ENCODE results near the gene SBF1.
"Not testable (repeated sequence)": the region's sequence is repeated elsewhere in the genome, so short reads cannot be mapped to it uniquely, and the experiment has no call there.

The SBF1 gene, protein sequence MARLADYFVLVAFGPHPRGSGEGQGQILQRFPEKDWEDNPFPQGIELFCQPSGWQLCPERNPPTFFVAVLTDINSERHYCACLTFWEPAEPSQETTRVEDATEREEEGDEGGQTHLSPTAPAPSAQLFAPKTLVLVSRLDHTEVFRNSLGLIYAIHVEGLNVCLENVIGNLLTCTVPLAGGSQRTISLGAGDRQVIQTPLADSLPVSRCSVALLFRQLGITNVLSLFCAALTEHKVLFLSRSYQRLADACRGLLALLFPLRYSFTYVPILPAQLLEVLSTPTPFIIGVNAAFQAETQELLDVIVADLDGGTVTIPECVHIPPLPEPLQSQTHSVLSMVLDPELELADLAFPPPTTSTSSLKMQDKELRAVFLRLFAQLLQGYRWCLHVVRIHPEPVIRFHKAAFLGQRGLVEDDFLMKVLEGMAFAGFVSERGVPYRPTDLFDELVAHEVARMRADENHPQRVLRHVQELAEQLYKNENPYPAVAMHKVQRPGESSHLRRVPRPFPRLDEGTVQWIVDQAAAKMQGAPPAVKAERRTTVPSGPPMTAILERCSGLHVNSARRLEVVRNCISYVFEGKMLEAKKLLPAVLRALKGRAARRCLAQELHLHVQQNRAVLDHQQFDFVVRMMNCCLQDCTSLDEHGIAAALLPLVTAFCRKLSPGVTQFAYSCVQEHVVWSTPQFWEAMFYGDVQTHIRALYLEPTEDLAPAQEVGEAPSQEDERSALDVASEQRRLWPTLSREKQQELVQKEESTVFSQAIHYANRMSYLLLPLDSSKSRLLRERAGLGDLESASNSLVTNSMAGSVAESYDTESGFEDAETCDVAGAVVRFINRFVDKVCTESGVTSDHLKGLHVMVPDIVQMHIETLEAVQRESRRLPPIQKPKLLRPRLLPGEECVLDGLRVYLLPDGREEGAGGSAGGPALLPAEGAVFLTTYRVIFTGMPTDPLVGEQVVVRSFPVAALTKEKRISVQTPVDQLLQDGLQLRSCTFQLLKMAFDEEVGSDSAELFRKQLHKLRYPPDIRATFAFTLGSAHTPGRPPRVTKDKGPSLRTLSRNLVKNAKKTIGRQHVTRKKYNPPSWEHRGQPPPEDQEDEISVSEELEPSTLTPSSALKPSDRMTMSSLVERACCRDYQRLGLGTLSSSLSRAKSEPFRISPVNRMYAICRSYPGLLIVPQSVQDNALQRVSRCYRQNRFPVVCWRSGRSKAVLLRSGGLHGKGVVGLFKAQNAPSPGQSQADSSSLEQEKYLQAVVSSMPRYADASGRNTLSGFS (N-terminal part only)
- long read RNA-seq, donor 1, partial matches to known transcripts = 0 of 1 reads
- long read RNA-seq, donor 1, other reads (novel, unspliced or antisense) = 0 of 1 reads
- long read RNA-seq, donor 2, partial matches to known transcripts = 0 of 1 reads
- long read RNA-seq, donor 2, other reads (novel, unspliced or antisense) = 0 of 1 reads
- long read RNA-seq, donor 3, partial matches to known transcripts = 0 of 1 reads
- long read RNA-seq, donor 3, other reads (novel, unspliced or antisense) = 0 of 1 reads
- long read RNA-seq, donor 4, full-length matches to known transcripts = 2 of 8 reads
- long read RNA-seq, donor 4, partial matches to known transcripts = 6 of 8 reads
- long read RNA-seq, donor 4, other reads (novel, unspliced or antisense) = 0 of 8 reads
- long read RNA-seq, donor 5, full-length matches to known transcripts = 4 of 4 reads
- long read RNA-seq, donor 5, partial matches to known transcripts = 0 of 4 reads
- long read RNA-seq, donor 5, other reads (novel, unspliced or antisense) = 0 of 4 reads
- long read RNA-seq, donor 6, full-length matches to known transcripts = 5 of 5 reads
- long read RNA-seq, donor 6, partial matches to known transcripts = 0 of 5 reads
- long read RNA-seq, donor 6, other reads (novel, unspliced or antisense) = 0 of 5 reads
- long read RNA-seq, donor 7, partial matches to known transcripts = 9 of 9 reads
- long read RNA-seq, donor 7, other reads (novel, unspliced or antisense) = 0 of 9 reads
- long read RNA-seq, donor 8, full-length matches to known transcripts = 3 of 3 reads
- long read RNA-seq, donor 8, partial matches to known transcripts = 0 of 3 reads
- long read RNA-seq, donor 8, other reads (novel, unspliced or antisense) = 0 of 3 reads

DNA sequence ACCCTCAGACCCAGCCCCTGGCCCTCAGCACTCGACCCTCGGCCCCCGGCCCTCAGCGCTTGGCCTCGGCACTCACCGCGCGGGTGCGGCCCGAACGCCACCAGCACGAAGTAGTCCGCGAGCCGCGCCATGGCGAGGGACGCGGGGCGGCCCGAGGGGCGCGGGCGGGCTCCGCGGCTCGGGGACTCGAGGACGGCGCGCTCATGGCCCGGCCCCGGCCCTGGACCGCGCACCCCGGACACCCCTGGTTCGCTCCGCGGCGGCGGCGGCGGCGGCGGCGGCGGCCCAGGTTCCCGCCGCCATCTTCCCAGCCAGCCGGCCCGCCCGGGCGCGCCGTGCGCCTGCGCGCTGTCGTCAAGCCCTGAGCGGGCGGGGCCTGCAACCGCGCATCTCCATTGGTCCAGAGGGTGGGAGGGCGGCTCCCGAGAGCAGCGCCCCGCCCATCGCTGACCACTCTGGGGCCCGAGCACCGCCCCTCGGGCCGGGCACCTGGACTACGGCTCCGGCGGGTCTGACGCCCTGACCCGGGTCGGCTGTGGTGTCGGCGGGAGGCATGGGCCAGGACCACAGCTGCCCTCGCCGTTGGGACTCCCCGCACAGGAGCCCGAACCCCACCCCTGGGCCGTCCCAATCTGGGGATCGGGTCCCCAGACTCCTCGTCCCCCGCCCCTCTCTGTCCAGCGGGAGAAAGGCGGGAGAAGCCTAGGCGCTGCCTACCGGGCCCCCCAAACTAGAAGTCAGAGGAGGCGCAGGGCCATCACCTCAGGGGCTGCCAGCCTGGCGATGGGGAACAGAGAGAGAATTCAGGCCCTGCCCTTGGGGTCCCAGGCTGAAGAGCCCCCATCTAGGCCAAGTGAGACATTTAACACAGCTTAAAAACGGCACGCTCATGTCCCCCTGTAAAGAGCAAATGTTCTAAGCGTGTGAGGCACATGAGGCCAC is at the start of gene SBF1:
TSS of gene SBF1 (minus strand) at position 326 of the 942 bp plus-strand sequence. CDS start at position 131, 195 bp downstream.
- DNase-seq = peak; percentile 92

DNA sequence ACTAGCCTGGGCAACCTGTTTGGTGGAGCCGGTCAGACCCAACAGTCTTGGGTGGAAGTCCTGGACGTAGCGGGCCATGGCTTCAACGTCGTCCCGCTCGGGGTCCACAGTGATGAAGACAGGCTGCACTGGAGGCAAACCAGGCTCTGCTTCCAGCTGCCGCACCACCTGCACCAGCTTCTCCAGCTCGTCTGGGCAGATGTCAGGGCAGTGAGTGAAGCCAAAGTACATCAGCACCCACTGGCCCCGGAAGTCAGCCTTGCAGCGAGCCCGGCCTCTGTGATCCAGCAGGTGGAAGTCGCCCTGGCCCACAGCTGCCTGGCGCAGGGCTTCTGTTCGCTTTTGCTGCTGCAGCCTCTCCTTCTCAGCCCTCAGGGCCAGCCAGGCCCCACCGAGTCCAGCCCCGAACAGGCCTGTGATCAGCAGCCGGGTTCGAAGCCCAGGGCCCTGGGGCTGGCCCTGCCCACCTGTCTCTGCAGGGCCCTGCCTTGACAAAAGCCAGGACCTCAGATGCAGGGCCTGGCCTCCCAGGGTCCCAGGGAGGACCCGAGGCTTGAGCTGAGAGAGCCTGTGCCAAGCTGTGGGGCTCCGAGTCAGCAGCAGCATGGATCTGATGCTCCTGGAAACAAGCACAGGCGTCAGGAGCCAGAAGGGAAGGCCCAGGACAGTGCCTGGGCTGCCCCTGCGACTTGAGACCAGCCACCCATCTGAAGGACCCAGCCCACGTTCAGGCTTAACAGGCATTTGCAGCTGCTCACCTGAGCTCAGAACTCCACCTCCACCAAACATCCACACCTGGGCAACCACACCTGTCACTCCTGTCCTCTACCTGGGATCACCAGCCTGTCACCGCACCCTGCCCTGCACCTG is 49.2 kb upstream of the SBF1 start:
- no peak for DNase-seq

DNA sequence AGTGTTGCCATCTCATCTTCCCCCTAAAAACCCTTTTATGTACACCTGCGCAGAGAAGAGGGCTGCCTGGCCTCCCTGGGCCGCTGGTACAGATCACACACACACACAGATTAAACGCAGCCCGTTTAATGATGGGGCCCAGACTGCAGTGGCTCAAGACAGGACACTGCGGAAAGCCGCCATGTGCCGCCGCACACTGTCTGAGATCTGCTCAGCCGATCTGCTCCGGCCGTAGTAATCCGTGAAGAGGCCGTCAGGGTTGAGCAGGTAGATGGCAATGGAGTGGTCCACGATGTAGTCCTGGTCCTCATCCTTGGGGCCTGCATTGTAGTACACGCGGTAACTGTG is 48.6 kb upstream of the SBF1 start:
- DNase-seq = no peak

DNA sequence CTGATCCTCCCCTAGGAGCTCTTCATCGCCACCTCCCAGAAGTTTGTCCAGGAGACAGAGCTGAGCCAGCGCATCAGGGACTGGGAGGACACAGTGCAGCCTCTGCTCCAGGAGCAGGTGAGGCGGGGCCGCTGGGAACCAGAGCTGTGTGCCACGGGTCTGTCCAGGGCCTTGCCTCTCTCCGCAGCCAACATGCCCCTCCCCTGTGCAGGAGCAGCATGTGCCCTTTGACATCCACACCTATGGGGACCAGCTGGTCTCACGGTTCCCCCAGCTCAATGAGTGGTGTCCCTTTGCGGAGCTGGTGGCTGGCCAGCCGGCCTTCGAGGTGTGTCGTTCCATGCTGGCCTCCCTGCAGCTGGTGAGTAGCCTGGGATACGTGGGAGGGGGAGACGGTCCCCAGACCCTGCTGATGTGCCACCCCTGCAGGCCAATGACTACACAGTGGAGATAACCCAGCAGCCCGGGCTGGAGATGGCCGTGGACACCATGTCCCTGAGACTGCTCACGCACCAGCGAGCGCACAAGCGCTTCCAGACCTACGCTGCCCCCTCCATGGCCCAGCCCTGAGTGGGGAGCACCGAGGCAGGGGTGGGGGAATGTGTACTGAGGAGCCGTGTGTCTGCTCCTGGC is 48.1 kb upstream of the SBF1 start:
- no peak for DNase-seq

DNA sequence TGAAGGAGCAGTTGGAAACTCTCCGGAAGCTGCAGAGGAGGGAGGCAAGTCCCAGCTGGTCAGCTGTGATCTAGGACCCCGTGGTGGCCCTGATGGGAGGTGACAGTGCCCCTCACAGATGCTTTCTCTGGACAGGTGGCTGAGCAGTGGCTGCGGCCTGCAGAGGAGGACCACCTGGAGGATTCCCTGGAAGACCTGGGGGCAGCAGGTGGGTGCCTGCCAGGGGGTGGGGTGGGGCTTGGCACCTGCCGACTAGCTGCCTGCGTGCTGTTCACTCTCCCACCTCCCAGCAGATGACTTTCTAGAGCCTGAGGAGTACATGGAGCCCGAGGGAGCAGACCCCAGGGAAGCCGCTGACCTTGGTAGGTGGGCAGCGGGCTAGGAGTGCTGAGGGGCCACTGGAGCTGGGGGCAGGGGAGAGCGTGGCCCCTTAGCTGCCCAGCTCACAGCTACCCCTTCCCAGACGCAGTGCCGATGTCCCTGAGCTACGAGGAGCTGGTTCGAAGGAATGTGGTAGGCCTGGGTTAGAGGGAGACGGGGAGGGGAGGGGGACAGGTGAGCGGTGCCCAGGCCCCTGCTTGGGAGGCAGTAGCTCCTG is 47.5 kb upstream of the SBF1 start:
- DNase-seq = no peak

DNA sequence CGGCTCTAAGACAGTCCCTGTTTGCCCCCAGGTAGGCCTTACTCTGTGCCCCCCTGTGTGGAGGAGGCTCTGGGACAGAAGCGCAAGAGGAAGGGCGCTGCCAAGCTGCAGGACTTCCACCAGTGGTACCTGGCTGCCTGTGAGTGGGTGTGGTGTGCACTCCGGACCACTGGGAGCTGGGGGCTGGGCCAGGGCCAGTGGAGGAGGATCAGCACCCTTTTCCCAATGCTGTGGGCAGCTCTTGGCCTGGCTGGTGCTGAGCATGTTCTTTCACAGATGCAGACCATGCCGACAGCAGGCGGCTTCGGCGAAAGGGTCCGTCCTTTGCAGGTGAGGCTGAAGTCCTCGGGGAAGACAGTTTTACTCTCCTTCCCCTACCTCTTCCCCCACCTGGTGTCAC is 46.9 kb upstream of the SBF1 start:
- no peak for DNase-seq

DNA sequence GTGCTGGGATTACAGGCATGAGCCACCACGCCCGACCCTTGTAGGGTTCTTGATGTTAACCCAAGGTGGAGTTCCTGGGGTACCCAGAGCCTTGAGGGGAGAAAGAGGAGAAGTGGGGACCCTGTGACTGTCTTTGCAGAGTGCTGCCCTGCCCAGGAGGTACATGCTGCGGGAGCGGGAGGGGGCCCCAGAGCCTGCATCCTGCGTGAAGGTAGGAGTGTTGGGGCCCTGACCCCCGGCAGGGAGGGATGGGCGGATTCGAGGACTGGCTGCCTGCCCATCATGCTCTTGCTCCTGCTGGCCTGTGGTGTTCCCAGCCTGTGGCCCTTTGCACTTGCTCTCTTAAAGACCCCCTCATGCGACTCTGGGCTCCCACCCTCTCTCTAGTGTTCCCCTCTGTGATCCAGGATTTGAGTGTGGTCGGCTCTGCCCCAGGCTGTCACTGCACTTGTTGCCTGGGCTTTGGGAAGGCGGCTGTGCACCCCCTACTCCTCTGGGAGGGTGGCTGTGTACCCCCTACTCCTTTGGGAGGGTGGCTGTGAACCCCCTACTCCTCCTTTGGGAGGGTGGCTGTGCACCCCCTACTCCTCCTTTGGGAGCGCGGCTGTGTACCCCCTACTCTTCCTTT is 46.1 kb upstream of the SBF1 start:
- no peak for DNase-seq

DNA sequence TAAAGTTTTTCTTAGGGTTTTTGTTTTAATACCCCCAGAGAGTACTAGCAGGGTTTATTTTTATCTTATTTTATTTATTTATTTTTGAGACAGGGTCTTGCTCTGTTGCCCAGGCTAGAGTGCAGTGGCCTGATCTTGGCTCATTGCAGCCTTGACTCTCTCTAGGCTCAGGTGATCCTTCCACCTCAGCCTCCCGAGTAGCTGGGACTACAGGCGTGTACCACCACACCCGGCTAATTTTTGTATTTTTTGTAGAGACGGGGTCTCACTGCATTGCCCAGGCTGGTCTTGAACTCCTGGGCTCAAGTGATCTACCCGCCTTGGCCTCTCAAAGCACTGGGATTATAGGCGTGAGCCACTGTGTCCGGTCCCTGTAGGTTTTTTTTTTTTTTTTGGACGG is 45.3 kb upstream of the SBF1 start:
- not testable (repeated sequence) for DNase-seq

DNA sequence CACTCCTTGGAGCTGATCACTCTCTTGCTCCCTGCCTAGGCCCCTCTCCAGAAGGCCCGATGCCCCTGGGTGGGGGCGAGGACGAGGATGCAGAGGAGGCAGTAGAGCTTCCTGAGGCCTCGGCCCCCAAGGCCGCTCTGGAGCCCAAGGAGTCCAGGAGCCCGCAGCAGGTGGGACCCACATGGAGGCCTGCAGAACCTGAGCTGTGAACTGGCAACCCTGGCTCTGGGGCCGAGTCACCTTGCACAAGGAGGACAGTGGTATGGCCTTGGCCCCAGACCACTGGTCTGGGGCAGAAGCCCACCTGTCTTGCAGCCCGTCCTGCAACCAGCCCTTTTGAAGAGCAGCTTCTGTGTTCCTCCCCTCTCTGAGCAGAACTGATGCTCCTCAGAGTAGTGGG is 44.3 kb upstream of the SBF1 start:
- no peak for DNase-seq

DNA sequence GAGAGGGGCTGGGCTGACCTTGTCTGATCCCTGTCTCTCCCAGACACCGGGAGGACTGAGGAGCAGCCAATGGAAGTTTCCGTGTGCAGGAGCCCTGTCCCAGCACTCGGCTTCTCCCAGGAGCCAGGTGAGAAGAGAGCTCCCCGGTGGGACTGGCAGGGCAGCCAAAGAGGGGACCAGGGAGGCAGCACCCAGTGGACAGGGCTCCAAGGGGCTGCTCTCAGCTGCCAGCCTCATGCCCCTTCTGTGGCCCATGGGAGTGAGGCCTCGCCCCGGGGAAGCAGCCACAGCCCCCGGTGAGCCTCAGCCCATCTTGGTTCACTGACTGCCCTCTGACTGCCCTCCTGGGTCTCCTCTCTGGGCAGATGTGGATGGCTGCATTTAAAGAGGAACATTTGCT is 43.8 kb upstream of the SBF1 start:
- DNase-seq = no peak

DNA sequence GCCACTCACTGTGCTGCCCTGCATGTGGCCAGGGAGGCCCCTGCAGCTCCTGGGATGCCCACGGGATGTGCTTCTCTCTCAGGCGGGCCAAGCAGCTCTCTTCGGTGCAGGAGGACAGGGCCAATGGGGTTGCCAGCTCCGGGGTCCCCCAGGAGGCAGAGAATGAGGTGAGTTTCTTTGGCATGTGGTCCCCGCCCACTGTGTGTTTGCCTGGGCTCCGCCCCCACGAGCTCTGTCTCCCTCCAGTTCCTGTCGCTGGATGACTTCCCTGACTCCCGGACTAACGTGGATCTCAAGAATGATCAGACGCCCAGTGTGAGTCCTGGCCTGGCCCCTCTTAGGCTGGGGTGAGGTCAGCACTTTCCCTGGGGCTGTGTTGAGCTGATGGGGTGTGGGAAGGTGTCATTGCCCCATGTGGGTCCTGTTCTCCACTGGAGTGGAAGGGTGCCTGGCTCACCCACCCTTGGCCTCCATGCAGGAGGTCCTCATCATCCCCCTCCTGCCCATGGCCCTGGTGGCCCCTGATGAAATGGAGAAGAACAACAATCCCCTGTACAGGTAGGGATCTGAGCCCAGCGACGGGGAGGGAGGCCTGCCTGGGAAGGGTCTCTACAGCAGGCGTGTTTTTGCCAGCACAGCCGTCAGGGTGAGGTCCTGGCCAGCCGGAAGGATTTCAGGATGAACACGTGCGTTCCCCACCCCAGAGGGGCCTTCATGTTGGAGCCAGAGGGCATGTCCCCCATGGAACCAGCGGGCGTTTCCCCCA is 42.8 kb upstream of the SBF1 start:
- no peak for DNase-seq

DNA sequence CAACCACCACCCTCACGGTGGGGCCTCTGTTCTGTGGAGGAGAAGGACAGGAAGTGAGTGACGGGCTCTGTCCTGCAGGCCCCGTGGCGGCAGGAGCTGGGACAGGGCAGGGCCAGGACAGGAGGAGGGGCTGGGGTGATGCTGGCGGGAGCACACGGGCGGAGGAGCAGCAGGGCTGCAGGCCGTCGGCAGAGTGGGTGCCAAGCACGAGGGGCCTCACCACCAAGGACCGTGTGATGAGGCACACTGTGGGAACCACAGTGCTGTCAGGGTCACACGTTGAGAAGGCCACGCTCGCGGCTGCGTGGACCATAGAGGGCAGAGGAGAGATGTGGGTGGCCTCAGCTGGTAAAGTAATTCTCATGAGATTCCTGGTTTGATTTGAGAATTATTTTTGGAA is 42.1 kb upstream of the SBF1 start:
- DNase-seq = no peak

DNA sequence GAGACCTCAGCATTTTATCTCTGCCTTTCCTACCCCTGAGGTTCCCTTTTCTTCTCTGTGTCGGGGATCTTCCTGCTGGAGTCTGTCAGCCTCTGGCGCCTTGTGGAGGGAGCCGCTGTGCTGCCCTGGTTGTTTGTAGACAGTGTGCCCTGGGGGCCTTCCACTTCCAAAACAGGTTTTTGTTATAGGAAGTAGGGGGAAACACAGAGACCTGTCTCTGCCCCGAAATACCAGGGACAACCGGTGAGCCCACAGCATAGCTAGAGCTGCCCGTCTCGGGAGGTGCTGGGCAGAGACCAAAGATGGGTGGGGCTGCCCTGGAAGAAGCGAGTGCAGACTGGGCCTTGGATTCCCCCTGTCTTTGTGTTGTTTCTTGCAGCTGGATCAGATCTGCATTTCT is 41.2 kb upstream of the SBF1 start:
- DNase-seq = no peak

DNA sequence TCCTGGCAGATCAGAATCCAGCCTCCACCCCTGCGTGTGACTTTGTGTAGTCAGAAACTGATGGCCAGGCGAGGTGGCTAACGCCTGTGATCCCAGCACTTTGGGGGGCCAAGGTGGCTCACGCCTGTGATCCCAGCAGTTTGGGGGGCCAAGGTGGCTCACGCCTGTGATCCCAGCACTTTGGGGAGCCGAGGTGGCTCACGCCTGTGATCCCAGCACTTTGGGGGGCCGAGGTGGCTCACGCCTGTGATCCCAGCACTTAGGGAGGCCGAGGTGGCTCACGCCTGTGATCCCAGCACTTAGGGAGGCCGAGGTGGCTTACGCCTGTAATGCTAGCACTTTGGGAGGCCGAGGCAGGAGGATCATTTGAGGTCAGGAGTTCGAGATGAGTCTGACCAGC is 38.3 kb upstream of the SBF1 start:
- no peak for DNase-seq

DNA sequence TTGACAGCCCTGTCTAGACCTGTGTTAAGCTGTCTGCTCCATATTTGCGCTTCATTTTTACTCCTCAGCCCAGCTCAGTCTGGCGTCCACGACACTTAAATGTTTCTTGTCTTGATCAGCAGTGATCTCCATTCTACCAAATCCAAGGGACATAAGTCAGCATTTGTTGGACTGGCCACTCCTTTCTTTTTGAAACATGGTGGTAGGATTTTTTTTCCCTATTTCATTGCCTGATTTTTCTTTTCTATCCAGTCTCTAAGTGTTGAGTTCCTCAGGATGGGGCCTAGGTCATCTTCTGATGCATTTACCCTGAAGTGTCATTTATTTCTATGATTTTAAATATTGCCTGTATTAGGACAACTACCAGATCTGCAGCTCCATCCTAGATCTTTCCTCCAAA is 34.1 kb upstream of the SBF1 start:
- DNase-seq = no peak
